GM21360 (cell line): Measurements from ENCODE around the gene BCCIP.
A peak's percentile ranks its signal among the peaks of the same experiment; 100 is the strongest.

ENCODE experiments used
- ATAC-seq: cut with Tn5 transposase; IDR thresholded peaks from one replicate; pipeline ENCODE4 v1.9.1; 2021; ENCODE audit warnings: mild to moderate bottlenecking, moderate library complexity; ENCODE audit not compliant: unreplicated experiment

BCCIP gene

GRCh38 chr10:125843603-125844329, 20.4 kb downstream of the BCCIP start:
- no peak for ATAC-seq

DNA sequence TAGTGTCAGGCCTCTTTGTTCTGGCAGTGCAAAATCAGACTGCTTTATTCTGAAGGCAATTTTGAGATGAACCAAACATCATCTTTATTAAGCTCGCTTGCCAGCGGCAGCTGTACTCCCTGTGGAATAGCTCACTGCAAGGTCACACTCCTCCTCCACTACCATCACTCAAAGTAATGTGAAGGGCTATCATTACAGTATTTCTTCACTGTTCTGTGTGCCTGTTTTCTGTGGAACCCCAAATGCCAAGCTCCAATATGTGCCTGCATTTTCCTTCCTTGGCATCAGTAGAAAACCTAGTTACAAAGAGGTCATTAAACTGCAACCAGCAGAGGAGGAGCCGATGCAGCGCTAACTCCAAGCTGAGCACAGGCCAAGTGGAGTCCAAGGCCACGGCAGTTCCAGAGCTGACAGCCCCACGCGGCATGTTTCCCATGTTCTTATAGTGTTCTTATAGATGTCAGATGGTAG, 21.4 kb downstream of the BCCIP start:
- no peak for ATAC-seq

DNA sequence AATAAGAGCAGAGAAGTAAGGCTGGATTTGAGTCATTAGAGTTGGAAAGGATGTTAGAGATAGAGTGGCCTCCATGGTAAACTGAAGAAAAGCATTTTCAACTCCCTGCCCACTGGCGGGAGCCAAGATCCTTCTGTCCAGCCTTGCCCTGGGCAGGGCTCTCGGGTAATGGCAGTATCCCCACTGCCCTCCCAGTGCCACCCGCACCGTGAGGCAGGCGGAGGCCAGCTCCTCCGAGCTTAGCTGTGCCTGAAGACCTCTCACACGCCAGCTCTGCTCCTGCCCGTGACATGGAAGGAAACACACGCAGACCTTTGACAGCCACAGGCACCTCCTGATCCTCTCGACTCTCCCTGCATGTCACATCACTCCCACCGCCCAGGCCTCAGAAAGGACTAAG, 22.3 kb downstream of the BCCIP start:
- no peak for ATAC-seq

GRCh38 chr10:125846894-125847293, 23.5 kb downstream of the BCCIP start:
- ATAC-seq: peak; percentile 52

- no peak for ATAC-seq
Observed at GRCh38 chr10:125848371-125848770, 25.0 kb downstream of the BCCIP start.

GRCh38 chr10:125848857-125849256, 25.5 kb downstream of the BCCIP start:
- ATAC-seq: no peak

DNA sequence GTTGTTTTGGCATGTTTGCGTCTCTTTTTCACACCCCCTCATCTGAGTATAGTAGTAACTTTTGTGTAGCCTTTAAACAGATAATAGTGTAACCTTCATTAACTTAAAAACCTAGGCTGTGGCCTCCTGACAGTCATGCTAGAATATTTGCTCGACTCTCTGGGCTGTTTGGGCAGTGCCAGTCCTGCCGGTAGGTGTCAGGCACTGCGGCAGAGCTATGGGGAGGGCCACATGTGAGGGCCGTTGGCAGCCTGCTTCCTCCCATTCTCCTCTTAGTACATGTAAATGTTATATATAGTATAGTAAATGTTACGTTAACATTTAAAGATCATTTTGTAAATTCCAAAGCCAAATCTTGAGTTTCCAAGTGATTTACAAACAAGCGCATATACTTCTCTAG, 26.1 kb downstream of the BCCIP start:
- no peak for ATAC-seq

DNA sequence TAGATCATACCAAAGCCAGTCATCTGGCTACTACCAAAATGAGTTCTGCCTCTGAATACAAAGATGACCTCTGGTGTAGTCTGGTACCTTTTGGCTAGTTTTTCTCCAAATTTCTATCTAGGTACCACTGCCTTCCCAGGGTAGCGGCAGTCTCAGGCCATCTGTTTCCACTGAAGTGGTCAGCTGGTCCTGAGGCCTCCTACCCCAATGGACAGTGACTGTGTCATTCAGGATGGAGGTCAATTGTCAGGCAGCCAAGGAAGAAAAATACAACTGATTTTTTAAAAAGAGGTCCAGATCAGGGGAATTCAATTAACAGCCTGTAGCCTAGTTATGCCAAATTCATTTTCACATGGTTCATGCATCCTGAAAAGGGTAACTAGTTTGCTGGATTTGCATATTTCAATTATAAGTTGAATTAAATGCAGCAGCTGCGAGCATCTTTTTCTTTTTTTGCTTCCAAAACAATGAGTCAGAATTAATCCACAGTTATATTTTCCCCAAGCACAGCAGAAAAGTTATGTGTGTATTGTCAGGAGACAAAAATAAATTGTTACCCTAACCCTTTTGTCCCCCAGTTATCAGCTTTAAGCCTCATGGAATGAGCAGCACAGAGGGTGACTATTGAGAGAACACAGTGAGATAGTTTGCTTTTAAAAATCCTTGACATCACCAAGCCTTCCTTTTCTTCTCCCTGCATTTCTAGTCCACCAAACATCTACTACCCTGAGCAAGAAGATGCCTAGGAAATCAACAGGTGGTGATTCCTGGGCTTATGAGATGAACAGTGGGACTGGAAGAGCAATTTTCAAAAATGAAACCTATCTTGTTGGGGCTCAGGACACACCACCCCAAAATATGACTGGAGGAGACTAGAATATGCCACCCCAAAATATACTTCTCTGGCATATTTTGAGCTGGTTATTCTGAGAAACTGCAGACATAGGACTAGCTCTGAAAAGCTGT, 27.7 kb downstream of the BCCIP start:
- no peak for ATAC-seq

DNA sequence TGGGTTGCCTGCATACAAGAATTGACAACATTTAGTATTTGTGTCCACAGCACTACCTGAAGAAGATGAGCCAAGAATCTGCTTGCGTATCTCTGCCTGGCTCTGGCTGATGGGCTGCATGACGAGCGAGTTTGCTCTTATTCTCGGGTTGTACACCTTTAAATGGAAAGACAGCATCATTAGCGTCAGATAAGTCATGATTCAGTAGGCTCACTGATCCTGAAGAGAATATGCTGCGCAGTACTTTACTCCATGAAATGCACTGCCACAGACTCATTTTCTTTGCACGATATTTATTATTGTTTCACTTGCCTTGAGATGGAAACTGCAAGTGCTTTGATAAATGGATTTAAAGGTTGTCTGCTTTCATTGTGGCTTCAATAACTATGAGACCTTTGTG, 29.1 kb downstream of the BCCIP start:
- ATAC-seq: no peak

DNA sequence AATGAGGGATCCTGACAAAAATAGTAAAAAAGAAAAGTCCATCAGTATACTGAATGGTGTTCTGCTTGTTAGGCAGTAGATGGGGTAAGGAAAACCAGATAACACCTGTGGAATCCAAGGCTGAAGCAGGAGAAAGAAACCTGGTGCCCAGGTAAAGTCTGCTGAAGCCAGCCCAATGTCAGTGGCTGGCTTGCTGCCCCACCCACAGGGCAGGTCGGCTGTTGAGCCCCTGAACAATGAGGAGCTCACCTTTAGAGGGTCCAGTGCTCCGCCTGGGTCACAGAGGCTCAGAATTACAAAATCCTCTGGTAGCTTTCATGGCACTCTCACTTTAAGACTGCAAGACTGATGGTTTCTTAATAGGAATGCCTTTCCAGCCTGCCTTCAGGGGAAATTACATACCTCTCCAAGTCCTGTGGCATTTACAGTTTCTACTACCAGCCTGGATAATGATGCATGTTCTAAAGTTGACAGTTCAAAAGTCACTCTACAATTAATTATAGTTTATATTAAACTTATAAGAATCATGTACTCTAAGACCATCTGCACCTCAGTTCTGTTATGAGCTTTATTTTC, 33.9 kb downstream of the BCCIP start:
- no peak for ATAC-seq

DNA sequence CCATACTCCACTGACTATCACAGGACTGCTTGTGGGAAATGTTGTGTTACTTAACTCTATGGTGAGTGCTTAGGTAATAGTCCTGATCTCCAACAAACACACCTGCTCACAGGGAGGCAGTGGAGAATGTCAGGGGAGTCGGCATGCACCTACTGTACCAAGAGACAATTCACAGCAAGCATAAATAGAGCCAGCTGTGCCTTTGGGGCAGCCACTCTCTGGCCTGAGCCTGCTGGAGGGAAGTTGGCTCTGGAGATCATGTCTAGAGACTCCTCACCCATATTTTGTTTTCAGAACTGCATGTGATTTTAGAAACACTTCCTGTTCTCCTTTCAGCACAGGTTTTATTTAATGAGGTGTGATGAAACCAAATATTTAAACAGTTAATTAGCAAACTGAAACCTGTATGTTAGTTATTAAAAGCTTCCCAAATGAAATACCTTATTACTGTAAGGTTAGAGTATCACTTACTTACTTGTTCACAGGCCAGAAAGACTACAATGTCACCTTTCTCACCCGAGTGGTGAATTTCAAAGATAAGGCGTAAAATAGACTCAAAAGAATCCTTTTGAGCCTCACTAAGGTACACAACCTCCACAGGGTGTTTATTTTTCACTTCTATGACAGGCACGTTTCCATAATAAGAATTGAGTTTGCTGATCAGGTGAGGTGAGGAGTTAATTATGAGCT, 35.9 kb downstream of the BCCIP start:
- ATAC-seq: no peak

- no peak for ATAC-seq
Observed at GRCh38 chr10:125865120-125865519, 41.8 kb downstream of the BCCIP start.

- no peak for ATAC-seq
Observed at GRCh38 chr10:125866421-125867029, 43.2 kb downstream of the BCCIP start.

DNA sequence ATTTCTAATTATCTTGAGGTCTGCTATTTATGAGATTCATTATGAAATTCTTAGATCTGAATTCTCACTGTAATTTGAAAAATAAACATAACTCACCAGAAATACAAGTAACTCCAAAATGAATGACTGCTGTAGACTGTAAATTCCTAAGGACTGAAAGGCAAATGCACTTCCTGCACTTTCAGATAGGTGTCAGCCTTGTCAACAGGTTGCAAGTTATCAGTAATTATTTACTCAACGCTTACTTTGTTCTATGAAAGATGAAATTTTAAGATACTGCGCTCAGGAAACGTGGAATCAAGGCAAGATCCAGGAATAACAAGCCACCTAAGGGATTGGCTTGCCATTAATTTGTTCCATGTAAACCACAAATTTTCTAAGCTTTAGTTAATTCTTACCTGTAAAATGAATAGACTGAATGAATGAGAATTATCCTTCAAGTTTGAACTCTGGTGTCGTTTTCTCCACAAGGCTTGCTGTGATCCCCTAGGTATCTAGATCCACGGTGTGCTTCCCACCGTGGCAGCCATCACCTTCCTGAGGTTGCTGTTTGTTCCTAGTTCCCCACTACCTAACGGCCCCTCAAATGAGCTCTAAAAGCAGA, 45.1 kb downstream of the BCCIP start:
- ATAC-seq: peak; percentile 64

DNA sequence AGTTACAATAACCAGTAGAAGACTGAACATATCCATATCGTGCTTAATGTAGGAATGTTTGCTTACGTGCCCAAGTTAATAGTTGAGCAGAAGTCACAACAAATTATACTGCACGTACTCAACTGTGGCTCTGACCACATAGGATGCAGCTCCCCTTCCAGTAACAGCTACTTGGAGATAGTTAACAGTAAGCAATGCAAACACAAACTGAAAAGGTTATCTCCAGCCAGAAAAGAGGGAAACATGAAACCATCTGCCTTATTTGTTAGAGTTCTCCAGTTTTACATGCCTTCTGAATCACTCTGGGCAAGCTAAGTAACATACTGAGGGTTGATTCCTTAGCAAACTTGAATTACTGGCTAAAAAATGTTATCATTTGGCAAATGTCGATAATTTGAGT, 48.0 kb downstream of the BCCIP start:
- ATAC-seq: no peak

DNA sequence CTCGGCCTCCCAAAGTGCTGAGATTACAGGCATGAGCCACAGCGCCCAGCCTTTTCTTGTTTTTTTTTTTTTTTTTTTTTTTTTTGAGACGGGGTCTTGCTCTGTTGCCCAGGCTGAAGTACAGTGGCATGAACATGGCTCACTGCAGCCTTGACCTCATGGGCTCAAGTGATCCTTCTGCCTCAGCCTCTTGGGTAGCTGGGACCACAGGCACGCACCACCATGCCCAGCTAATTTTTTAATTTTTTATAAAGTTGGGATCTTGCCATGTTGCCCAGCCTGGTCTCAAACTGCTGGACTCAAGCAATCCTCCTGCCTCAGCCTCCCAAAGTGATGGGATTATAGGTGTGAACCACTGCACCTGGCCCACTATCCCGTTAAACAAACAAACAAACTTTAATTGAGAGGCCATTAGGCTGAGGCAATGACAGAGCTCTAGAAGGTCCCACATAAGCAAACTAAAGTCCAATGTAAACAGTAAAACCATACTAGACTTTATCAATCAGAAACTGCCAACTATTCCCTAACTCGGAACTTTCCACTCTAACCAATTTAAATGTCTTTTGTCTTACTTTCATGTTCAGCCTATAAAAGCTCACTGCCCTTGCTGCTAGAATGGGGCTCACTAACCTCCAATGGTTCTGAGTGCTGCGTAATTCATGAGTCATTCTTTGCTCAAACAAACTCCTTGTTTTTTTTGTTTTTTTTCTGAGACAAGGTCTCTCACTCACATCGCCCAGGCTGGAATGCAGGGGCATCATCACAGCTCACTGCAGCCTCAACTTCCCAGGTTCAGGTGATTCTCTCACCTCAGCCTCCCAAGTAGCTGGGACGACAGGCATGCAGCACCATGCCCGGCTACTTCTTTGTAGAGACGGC, 55.9 kb downstream of the BCCIP start:
- ATAC-seq: no peak

DNA sequence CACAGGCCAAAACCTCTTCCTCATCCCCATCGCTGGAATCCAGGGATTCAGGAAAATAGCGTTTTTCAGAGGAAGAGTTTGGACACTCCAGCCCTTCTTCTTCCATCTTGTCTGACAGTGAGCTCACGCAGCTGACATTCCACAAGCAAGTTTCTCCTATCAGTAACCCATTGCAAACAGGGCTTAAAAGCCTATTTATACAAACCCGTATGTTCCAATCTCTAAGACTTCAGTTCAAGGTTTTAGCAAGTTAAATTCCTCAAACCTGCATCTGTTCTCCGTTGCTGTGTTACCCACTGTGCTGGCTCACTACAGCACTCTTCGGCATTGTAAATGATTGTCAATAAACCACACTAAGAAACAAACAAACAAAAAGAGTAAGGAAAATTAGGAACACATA, 57.4 kb downstream of the BCCIP start:
- ATAC-seq: no peak

DNA sequence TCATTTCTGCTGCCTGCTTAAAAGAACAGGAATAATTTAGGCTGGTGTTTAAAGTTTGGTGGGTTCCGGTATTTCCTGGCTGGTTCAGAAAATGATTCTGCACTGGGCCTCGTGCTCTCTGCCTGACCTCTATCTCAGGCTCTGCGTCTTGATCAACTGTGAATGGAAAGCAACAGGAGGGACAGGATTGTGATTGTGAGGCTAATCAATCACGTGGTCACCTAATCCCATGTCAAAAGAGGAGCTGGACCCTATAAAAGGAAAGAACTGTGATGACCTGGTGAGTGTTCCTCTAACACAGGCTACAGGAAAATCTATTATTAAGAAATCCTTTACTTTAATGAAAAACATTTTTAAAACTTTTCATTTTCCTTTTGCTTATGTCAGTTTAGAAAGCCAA, 57.8 kb downstream of the BCCIP start, which contains the start of gene DHX32:
Gene DHX32 (minus strand): TSS at position 101 of the 400 bp plus-strand sequence. CDS start 468 bp downstream, outside the sequence.
- no peak for ATAC-seq

GRCh38 chr10:125882596-125882995, 59.2 kb downstream of the BCCIP start:
- ATAC-seq: no peak
